HepG2 (cell line): ENCODE results near the gene FASTKD2.

Source experiments
- ESRRA ChIP-seq: sonication (generic); formaldehyde crosslinking; IDR thresholded peaks from 2 replicates; pipeline ENCODE4 v1.5.1; 2020; ENCODE audit warnings: mild to moderate bottlenecking, low read depth, missing genetic modification reagents
- POLR2AphosphoS5 ChIP-seq: IDR thresholded peaks from 2 replicates; pipeline ENCODE4 v1.6.1; 2012; ENCODE audit warnings: low read depth, low read length
- REPIN1 ChIP-seq: sonication (generic); formaldehyde crosslinking; IDR thresholded peaks from 2 replicates; pipeline ENCODE4 v1.8.0; 2022; ENCODE audit warnings: missing genetic modification reagents, low read depth, mild to moderate bottlenecking, borderline replicate concordance
- SAFB2 ChIP-seq: sonication (generic); formaldehyde crosslinking; IDR thresholded peaks from 2 replicates; pipeline ENCODE4 v1.5.1; 2020; ENCODE audit warnings: missing genetic modification reagents, low read depth, mild to moderate bottlenecking, borderline replicate concordance
- SUZ12 ChIP-seq: fragments of 150-350 bp; IDR thresholded peaks from 2 replicates; pipeline ENCODE4 v1.6.1; 2014; ENCODE audit warnings: low read depth, low read length
- TARDBP ChIP-seq: sonication (generic); formaldehyde crosslinking; IDR thresholded peaks from 2 replicates; pipeline ENCODE4 v1.8.0; 2022; ENCODE audit warnings: mild to moderate bottlenecking, missing genetic modification reagents
- TF ChIP-seq, protein P1 (sequence below): sonication (generic); formaldehyde crosslinking; IDR thresholded peaks from 2 replicates; pipeline ENCODE4 v1.5.0; 2020; ENCODE audit warnings: mild to moderate bottlenecking, missing genetic modification reagents, moderate library complexity
- TF ChIP-seq, protein P2 (sequence below): sonication (generic); formaldehyde crosslinking; IDR thresholded peaks from 2 replicates; pipeline ENCODE4 v1.4.0; 2020; ENCODE audit warnings: missing genetic modification reagents, borderline replicate concordance
- TF ChIP-seq, protein P3 (sequence below): sonication (generic); formaldehyde crosslinking; IDR thresholded peaks from 2 replicates; pipeline ENCODE4 v1.4.0; 2020; ENCODE audit warnings: missing genetic modification reagents
- TF ChIP-seq, protein P4 (sequence below): sonication (generic); formaldehyde crosslinking; IDR thresholded peaks from 2 replicates; pipeline ENCODE4 v1.4.0; 2020; ENCODE audit warnings: missing genetic modification reagents

DNA sequence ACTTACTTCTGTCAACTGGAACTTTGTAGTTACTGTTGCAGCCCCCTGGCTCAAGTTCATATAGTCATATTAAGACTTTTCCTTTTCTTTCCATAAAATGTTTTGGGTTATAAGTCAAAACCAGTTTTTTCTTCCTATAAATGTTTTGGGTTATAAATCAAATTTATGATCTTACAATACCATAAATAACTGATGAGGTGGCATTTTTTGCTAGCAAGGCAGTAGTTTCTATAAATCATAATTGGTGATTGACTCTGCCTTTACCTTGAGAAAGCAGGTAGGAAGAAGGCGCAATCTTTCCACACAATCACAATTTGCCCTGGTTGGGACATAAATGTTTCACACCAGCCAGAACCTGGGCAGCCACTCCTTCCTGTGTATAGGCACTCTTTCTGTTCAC is 42.1 kb upstream of the FASTKD2 start:
- TF ChIP-seq, protein P1, sequence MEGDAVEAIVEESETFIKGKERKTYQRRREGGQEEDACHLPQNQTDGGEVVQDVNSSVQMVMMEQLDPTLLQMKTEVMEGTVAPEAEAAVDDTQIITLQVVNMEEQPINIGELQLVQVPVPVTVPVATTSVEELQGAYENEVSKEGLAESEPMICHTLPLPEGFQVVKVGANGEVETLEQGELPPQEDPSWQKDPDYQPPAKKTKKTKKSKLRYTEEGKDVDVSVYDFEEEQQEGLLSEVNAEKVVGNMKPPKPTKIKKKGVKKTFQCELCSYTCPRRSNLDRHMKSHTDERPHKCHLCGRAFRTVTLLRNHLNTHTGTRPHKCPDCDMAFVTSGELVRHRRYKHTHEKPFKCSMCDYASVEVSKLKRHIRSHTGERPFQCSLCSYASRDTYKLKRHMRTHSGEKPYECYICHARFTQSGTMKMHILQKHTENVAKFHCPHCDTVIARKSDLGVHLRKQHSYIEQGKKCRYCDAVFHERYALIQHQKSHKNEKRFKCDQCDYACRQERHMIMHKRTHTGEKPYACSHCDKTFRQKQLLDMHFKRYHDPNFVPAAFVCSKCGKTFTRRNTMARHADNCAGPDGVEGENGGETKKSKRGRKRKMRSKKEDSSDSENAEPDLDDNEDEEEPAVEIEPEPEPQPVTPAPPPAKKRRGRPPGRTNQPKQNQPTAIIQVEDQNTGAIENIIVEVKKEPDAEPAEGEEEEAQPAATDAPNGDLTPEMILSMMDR (CRISPR knock-in tag) = no peak
- TF ChIP-seq POLR2AphosphoS5 = no peak
- no peak for TF ChIP-seq SUZ12
- no peak for TF ChIP-seq TARDBP (CRISPR knock-in tag)
- TF ChIP-seq SAFB2 (CRISPR knock-in tag) = no peak
- TF ChIP-seq, protein P2, sequence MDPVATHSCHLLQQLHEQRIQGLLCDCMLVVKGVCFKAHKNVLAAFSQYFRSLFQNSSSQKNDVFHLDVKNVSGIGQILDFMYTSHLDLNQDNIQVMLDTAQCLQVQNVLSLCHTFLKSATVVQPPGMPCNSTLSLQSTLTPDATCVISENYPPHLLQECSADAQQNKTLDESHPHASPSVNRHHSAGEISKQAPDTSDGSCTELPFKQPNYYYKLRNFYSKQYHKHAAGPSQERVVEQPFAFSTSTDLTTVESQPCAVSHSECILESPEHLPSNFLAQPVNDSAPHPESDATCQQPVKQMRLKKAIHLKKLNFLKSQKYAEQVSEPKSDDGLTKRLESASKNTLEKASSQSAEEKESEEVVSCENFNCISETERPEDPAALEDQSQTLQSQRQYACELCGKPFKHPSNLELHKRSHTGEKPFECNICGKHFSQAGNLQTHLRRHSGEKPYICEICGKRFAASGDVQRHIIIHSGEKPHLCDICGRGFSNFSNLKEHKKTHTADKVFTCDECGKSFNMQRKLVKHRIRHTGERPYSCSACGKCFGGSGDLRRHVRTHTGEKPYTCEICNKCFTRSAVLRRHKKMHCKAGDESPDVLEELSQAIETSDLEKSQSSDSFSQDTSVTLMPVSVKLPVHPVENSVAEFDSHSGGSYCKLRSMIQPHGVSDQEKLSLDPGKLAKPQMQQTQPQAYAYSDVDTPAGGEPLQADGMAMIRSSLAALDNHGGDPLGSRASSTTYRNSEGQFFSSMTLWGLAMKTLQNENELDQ (CRISPR knock-in tag) = no peak
- TF ChIP-seq, protein P3, sequence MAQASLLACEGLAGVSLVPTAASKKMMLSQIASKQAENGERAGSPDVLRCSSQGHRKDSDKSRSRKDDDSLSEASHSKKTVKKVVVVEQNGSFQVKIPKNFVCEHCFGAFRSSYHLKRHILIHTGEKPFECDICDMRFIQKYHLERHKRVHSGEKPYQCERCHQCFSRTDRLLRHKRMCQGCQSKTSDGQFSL (CRISPR knock-in tag) = no peak
- TF ChIP-seq, protein P4, sequence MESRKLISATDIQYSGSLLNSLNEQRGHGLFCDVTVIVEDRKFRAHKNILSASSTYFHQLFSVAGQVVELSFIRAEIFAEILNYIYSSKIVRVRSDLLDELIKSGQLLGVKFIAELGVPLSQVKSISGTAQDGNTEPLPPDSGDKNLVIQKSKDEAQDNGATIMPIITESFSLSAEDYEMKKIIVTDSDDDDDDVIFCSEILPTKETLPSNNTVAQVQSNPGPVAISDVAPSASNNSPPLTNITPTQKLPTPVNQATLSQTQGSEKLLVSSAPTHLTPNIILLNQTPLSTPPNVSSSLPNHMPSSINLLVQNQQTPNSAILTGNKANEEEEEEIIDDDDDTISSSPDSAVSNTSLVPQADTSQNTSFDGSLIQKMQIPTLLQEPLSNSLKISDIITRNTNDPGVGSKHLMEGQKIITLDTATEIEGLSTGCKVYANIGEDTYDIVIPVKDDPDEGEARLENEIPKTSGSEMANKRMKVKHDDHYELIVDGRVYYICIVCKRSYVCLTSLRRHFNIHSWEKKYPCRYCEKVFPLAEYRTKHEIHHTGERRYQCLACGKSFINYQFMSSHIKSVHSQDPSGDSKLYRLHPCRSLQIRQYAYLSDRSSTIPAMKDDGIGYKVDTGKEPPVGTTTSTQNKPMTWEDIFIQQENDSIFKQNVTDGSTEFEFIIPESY (CRISPR knock-in tag) = no peak
- no peak for TF ChIP-seq ESRRA (CRISPR knock-in tag)
- no peak for TF ChIP-seq REPIN1 (CRISPR knock-in tag)
